AG04450 (cell line): ENCODE results near the gene CECR2. TPM values are rescaled to one million over a fixed set of nuclear protein-coding genes. Genes with fewer than 3 reads are reported as not detected.

Experiments
- CTCF ChIA-PET: fragments of 300-600, 350-600 bp; formaldehyde crosslinking; extraction: SDS; loops from one replicate; lab custom pipeline; 2022; ENCODE audit warnings: antibody characterized with exemption, inconsistent platforms; lab: Charles Lee
- POLR2A ChIA-PET: fragments of 350-600 bp; formaldehyde crosslinking; extraction: SDS; loops from one replicate; lab custom pipeline; 2021; ENCODE audit warnings: antibody characterized with exemption, inconsistent platforms; lab: Yijun Ruan, JAX
- DNase-seq: peaks from one replicate; pipeline ENCODE4 v3.0.0-alpha.2; 2011; ENCODE audit warnings: low read depth, low spot score
- H3K27ac ChIP-seq: one replicate; pipeline ENCODE4 v1.5.1; 2012; ENCODE audit warnings: low read depth, low read length, control low read depth
- H3K27me3 ChIP-seq: one replicate; pipeline ENCODE4 v1.6.0; 2012; ENCODE audit warnings: low read length; ENCODE audit not compliant: control insufficient read depth, insufficient read depth
- H3K4me3 ChIP-seq: 2 replicates; pipeline ENCODE4 v1.5.1; 2011; ENCODE audit warnings: mild to moderate bottlenecking, low read depth, low read length, control low read depth
- H3K9me3 ChIP-seq: 2 replicates; pipeline ENCODE4 v1.5.1; 2012; ENCODE audit warnings: low read length; ENCODE audit not compliant: control insufficient read depth, insufficient read depth
- CTCF ChIP-seq: IDR thresholded peaks from 2 replicates; pipeline ENCODE4 v1.5.1; 2011; ENCODE audit warnings: low read depth, low read length, control low read depth, inconsistent platforms
- polyA plus RNA-seq: library from polyadenylated mRNA; depleted of rRNA; stranded (reverse); fragments of >200 nt; gene quantifications from 2 replicates; pipeline ENCODE4 v1.2.3, GENCODE V29; 2011

The CECR2 gene
- polyA plus RNA-seq, 1 experiment, result not detected

GRCh38 chr22:17471886-17472535 lies 102.8 kb downstream of the CECR2 start:
- Histone ChIP-seq H3K4me3 (no peak overlapping the region), H3K9me3 (no peaks in the 10 kb centered on the region), H3K27me3 (no peaks in the 10 kb centered on the region), H3K27ac (no peak overlapping the region)
- no peak for DNase-seq
- TF ChIP-seq CTCF, result no peak
- ChIA-PET POLR2A (no interaction called here), CTCF (no interaction called here)

- no peaks in the 10 kb centered on the region for H3K9me3 ChIP-seq
- no peak for DNase-seq
- POLR2A ChIA-PET, result no interaction called here
- no peak for TF ChIP-seq CTCF
- CTCF ChIA-PET, result no interaction called here
- H3K27me3 ChIP-seq, result no peaks in the 10 kb centered on the region
- no peak overlapping the region for H3K27ac ChIP-seq
- no peak overlapping the region for H3K4me3 ChIP-seq
These were observed 103.7 kb downstream of the CECR2 start for GRCh38 chr22:17472932-17473331.

- ChIA-PET CTCF (interaction anchor here (0.9 to 1.3 kb wide), 2 partner anchors 304 to 417 kb away, joined by 3 read pairs; no protein-coding TSS in a partner anchor), POLR2A (no interaction called here)
- no peaks in the 10 kb centered on the region for H3K27me3 ChIP-seq
- H3K9me3 ChIP-seq, result no peaks in the 10 kb centered on the region
- no peak overlapping the region for H3K4me3 ChIP-seq
- DNase-seq, result no peak
- no peak for TF ChIP-seq CTCF
- H3K27ac ChIP-seq, result no peak overlapping the region
These were observed 106.3 kb downstream of the CECR2 start for GRCh38 chr22:17475318-17476230.

- TF ChIP-seq CTCF, result no peak
- no peak overlapping the region for H3K27ac ChIP-seq
- CTCF ChIA-PET, result interaction anchor here (1.0 to 1.6 kb wide), 4 partner anchors 17 to 306 kb away, joined by 3 to 4 read pairs (median 3); no protein-coding TSS in a partner anchor
- no peaks in the 10 kb centered on the region for H3K9me3 ChIP-seq
- DNase-seq, result no peak
- no peaks in the 10 kb centered on the region for H3K27me3 ChIP-seq
- POLR2A ChIA-PET, result no interaction called here
- H3K4me3 ChIP-seq, result no peak overlapping the region
These were observed 107.6 kb downstream of the CECR2 start for GRCh38 chr22:17476838-17477237.
